SK-N-SH treated with all-trans-retinoic acid at 6 μM for 48 hours (cell line): ENCODE data around the gene COG4.

Source experiments
- ATAC-seq: fragments of 200-7000 bp; cut with Tn5 transposase; 3 replicates; pipeline ENCODE4 v1.9.1; 2020; ENCODE audit warnings: mild to moderate bottlenecking, moderate library complexity
- ARNTL ChIP-seq: fragments of 450-650 bp; formaldehyde crosslinking; IDR thresholded peaks from 2 replicates; pipeline ENCODE4 v1.5.0; 2020; ENCODE audit warnings: low read depth, mild to moderate bottlenecking, moderate library complexity, borderline replicate concordance
- CSDC2 ChIP-seq: fragments of 250-450 bp; sonication (Bioruptor Pico); IDR thresholded peaks from 2 replicates; pipeline ENCODE4 v1.5.0; 2020; ENCODE audit warnings: mild to moderate bottlenecking, moderate library complexity
- CSRNP3 ChIP-seq: fragments of 250-450 bp; sonication (Bioruptor Pico); IDR thresholded peaks from 2 replicates; pipeline ENCODE4 v1.5.1; 2021; ENCODE audit warnings: mild to moderate bottlenecking, moderate library complexity
- ESRRG ChIP-seq: fragments of 250-450 bp; sonication (Bioruptor Pico); IDR thresholded peaks from 2 replicates; pipeline ENCODE4 v1.6.1; 2021; ENCODE audit warnings: mild to moderate bottlenecking
- GLIS3 ChIP-seq: fragments of 250-450 bp; sonication (Bioruptor Pico); IDR thresholded peaks from 2 replicates; pipeline ENCODE4 v1.5.0; 2020; ENCODE audit warnings: mild to moderate bottlenecking, moderate library complexity
- ISL1 ChIP-seq: fragments of 250-450 bp; sonication (Bioruptor Pico); IDR thresholded peaks from 2 replicates; pipeline ENCODE4 v2.1.2; 2022; ENCODE audit warnings: mild to moderate bottlenecking, moderate library complexity
- OSR1 ChIP-seq: fragments of 250-450 bp; sonication (Bioruptor Pico); IDR thresholded peaks from 2 replicates; pipeline ENCODE4 v1.8.0; 2022; ENCODE audit warnings: moderate library complexity, mild to moderate bottlenecking, inconsistent platforms
- POU6F1 ChIP-seq: fragments of 250-450 bp; sonication (Bioruptor Pico); IDR thresholded peaks from 2 replicates; pipeline ENCODE4 v1.8.0; 2021; ENCODE audit warnings: low read depth, mild to moderate bottlenecking, moderate library complexity, borderline replicate concordance
- PPARA ChIP-seq: fragments of 250-450 bp; sonication (Bioruptor Pico); IDR thresholded peaks from 2 replicates; pipeline ENCODE4 v1.5.0; 2020; ENCODE audit warnings: mild to moderate bottlenecking, borderline replicate concordance
- RARB ChIP-seq: fragments of 250-450 bp; sonication (Bioruptor Pico); IDR thresholded peaks from 2 replicates; pipeline ENCODE4 v1.8.0; 2021; ENCODE audit warnings: mild to moderate bottlenecking, moderate library complexity
- SNAI2 ChIP-seq: fragments of 250-450 bp; sonication (Bioruptor Pico); IDR thresholded peaks from 2 replicates; pipeline ENCODE4 v1.5.0; 2020; ENCODE audit warnings: mild to moderate bottlenecking, moderate library complexity
- TCF4 ChIP-seq: fragments of 250-450 bp; sonication (Bioruptor Pico); IDR thresholded peaks from 2 replicates; pipeline ENCODE4 v1.8.0; 2021; ENCODE audit warnings: mild to moderate bottlenecking, moderate library complexity, borderline replicate concordance
- TOX ChIP-seq: fragments of 250-450 bp; sonication (Bioruptor Pico); IDR thresholded peaks from 2 replicates; pipeline ENCODE4 v1.8.0; 2021; ENCODE audit warnings: mild to moderate bottlenecking, moderate library complexity, borderline replicate concordance
- TSHZ2 ChIP-seq: fragments of 250-450 bp; sonication (Bioruptor Pico); IDR thresholded peaks from 2 replicates; pipeline ENCODE4 v1.5.0; 2020; ENCODE audit warnings: mild to moderate bottlenecking, moderate library complexity
- ZC3H10 ChIP-seq: fragments of 250-450 bp; sonication (Bioruptor Pico); IDR thresholded peaks from 2 replicates; pipeline ENCODE4 v1.5.1; 2021; ENCODE audit warnings: mild to moderate bottlenecking, moderate library complexity
- ZFP3 ChIP-seq: fragments of 250-450 bp; sonication (Bioruptor Pico); IDR thresholded peaks from 2 replicates; pipeline ENCODE4 v1.5.0; 2020; ENCODE audit warnings: mild to moderate bottlenecking, moderate library complexity
- ZFP30 ChIP-seq: fragments of 450-650 bp; formaldehyde crosslinking; IDR thresholded peaks from 2 replicates; pipeline ENCODE4 v1.5.0; 2022; ENCODE audit warnings: mild to moderate bottlenecking, moderate library complexity
- ZNF565 ChIP-seq: fragments of 450-650 bp; formaldehyde crosslinking; conservative IDR thresholded peaks from 2 replicates; pipeline ENCODE4 v1.5.0; 2020; ENCODE audit warnings: low read depth, mild to moderate bottlenecking, moderate library complexity
- ZNF70 ChIP-seq: fragments of 450-650 bp; formaldehyde crosslinking; IDR thresholded peaks from 2 replicates; pipeline ENCODE4 v1.5.0; 2020; ENCODE audit warnings: mild to moderate bottlenecking, moderate library complexity
- ZNF8 ChIP-seq: fragments of 450-650 bp; formaldehyde crosslinking; IDR thresholded peaks from 2 replicates; pipeline ENCODE4 v1.5.0; 2020; ENCODE audit warnings: mild to moderate bottlenecking, moderate library complexity
- TF ChIP-seq, protein P1 (sequence below): fragments of 250-450 bp; sonication (Bioruptor Pico); IDR thresholded peaks from 2 replicates; pipeline ENCODE4 v1.8.0; 2020; ENCODE audit warnings: mild to moderate bottlenecking, moderate library complexity, borderline replicate concordance

Gene COG4

DNA sequence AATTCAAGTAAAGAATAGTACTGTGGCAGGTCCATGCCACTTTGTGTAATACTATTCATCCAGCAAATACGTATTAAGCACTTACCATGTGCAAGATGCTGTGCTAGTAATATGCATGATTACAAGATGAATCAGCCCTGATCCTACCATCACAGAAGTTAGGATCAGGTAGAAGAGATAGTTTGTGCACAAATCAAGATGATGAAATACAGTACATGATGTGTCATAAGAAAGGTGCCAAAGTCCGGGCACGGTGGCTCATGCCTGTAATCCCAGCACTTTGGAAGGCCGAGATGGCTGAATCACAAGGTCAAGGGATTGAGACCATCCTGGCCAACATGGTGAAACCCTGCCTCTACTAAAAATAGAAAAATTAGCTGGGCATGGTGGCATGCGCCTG lies 10.9 kb downstream of the COG4 start:
- peak; percentile 71 for ATAC-seq
- TF ChIP-seq TSHZ2 (CRISPR knock-in tag) (no peak), ZNF565 (CRISPR knock-in tag) (no peak), CSRNP3 (CRISPR knock-in tag) (no peak), ARNTL (no peak), ESRRG (CRISPR knock-in tag) (no peak), PPARA (no peak), POU6F1 (no peak), GLIS3 (CRISPR knock-in tag) (no peak), TOX (CRISPR knock-in tag) (no peak)
- TF ChIP-seq, protein P1, sequence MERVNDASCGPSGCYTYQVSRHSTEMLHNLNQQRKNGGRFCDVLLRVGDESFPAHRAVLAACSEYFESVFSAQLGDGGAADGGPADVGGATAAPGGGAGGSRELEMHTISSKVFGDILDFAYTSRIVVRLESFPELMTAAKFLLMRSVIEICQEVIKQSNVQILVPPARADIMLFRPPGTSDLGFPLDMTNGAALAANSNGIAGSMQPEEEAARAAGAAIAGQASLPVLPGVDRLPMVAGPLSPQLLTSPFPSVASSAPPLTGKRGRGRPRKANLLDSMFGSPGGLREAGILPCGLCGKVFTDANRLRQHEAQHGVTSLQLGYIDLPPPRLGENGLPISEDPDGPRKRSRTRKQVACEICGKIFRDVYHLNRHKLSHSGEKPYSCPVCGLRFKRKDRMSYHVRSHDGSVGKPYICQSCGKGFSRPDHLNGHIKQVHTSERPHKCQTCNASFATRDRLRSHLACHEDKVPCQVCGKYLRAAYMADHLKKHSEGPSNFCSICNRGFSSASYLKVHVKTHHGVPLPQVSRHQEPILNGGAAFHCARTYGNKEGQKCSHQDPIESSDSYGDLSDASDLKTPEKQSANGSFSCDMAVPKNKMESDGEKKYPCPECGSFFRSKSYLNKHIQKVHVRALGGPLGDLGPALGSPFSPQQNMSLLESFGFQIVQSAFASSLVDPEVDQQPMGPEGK = no peak
- TF ChIP-seq, all 23 proteins: peak for 0

- ATAC-seq = no peak
- no peak for TF ChIP-seq OSR1 (CRISPR knock-in tag)
- TF ChIP-seq RARB (CRISPR knock-in tag) = no peak
- no peak for TF ChIP-seq TSHZ2 (CRISPR knock-in tag)
- TF ChIP-seq ISL1 (CRISPR knock-in tag) = no peak
- TF ChIP-seq GLIS3 (CRISPR knock-in tag) = no peak
- TF ChIP-seq ZNF8 (CRISPR knock-in tag) = no peak
- no peak for TF ChIP-seq ZFP3 (CRISPR knock-in tag)
- TF ChIP-seq CSRNP3 (CRISPR knock-in tag) = no peak
- no peak for TF ChIP-seq SNAI2 (CRISPR knock-in tag)
- no peak for TF ChIP-seq ESRRG (CRISPR knock-in tag)
- no peak for TF ChIP-seq ZNF565 (CRISPR knock-in tag)
- TF ChIP-seq PPARA = no peak
- TF ChIP-seq ZNF70 = no peak
Observed at GRCh38 chr16:70511833-70512232, 11.5 kb downstream of the COG4 start.

- ATAC-seq = no peak
- no peak for TF ChIP-seq ZC3H10 (CRISPR knock-in tag)
- no peak for TF ChIP-seq SNAI2 (CRISPR knock-in tag)
- TF ChIP-seq RARB (CRISPR knock-in tag) = no peak
- no peak for TF ChIP-seq TSHZ2 (CRISPR knock-in tag)
- no peak for TF ChIP-seq ZFP30 (CRISPR knock-in tag)
- TF ChIP-seq CSRNP3 (CRISPR knock-in tag) = no peak
- no peak for TF ChIP-seq ESRRG (CRISPR knock-in tag)
- TF ChIP-seq ZFP3 (CRISPR knock-in tag) = no peak
- TF ChIP-seq GLIS3 (CRISPR knock-in tag) = no peak
- TF ChIP-seq TCF4 (CRISPR knock-in tag) = no peak
- no peak for TF ChIP-seq ZNF8 (CRISPR knock-in tag)
- TF ChIP-seq ZNF70 = no peak
- TF ChIP-seq CSDC2 = no peak
Observed at GRCh38 chr16:70510216-70510615, 13.1 kb downstream of the COG4 start.
